ENCODE measurements around the gene LAMA2. TPM values are rescaled to one million over a fixed set of nuclear protein-coding genes. Genes with fewer than 3 reads are reported as not detected.

The LAMA2 gene
- total RNA-seq, 1 experiment from 2014 or later = 8.2 TPM

DNA sequence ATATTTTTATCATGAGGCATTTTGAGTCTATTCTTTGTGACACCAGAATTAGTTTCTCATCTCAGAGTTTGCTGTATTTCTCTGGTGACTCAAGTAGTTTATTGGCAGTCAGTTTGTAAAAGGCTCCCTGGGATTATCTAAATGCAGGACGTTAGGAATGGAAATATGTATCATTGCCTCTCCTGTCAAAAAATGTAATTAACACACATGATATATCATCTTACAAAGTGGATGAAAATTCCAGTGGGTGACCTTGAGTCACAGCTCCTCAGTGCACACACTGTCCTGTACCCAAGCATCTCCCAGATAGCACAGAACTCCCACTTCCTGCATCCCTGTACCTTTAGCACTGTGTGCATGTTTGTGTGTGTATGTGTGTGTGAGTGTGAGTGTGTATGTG is 258.6 kb downstream of the LAMA2 start (continued):
- TF ChIP-seq, protein P1, sequence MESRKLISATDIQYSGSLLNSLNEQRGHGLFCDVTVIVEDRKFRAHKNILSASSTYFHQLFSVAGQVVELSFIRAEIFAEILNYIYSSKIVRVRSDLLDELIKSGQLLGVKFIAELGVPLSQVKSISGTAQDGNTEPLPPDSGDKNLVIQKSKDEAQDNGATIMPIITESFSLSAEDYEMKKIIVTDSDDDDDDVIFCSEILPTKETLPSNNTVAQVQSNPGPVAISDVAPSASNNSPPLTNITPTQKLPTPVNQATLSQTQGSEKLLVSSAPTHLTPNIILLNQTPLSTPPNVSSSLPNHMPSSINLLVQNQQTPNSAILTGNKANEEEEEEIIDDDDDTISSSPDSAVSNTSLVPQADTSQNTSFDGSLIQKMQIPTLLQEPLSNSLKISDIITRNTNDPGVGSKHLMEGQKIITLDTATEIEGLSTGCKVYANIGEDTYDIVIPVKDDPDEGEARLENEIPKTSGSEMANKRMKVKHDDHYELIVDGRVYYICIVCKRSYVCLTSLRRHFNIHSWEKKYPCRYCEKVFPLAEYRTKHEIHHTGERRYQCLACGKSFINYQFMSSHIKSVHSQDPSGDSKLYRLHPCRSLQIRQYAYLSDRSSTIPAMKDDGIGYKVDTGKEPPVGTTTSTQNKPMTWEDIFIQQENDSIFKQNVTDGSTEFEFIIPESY (IDR thresholded peaks at IDR 0.05; ENCODE audit: extremely low read depth, insufficient replicate concordance, low read length) = no peak
- no peak for TF ChIP-seq ZFX (IDR thresholded peaks at IDR 0.05)
- TF ChIP-seq FOSL1 (IDR thresholded peaks at IDR 0.05; ENCODE audit: low read depth) = no peak
- no peak for TF ChIP-seq SIN3A (IDR thresholded peaks at IDR 0.05; ENCODE audit: low read depth)

DNA sequence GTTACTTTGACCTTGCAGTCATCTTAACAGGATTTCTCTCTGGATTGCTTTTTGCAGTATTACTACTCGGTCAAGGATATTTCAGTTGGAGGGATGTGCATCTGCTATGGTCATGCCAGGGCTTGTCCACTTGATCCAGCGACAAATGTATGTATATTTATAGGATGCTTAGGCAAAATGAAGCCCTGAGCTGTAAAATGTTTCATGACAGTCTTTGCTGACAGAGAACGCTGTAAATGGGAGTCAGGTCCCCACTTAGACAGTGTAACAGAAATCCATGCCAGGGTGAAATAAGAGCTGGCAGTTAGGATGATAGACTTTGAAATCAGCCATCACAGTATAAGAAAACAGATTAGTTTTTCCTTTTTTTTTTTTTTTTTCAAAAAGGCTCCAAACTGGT is 264.0 kb downstream of the LAMA2 start:
- DNase-seq (ENCODE audit: low read depth, low spot score) (no peak), ATAC-seq (no peak)
- H4K20me1 ChIP-seq (ENCODE audit: insufficient read depth) = no peaks in the 10 kb centered on the region
- no peak overlapping the region for H3K27ac ChIP-seq (ENCODE audit: low read depth, low read length)
- no TSS peak for BruUV-seq (replicated peaks)
- CTCF ChIA-PET = no interaction called here
- RAD21 ChIA-PET (ENCODE audit: low non-redundant PET in 1 of 2, low total read pairs in 2 of 2, uncharacterized antibody in 2 of 2, unreplicated experiment in 2 of 2) = interaction anchor here in 1 of 2 experiments (0.7 kb wide), 1 partner anchor 120 kb away, joined by 3 read pairs; no protein-coding TSS in a partner anchor
- H3K36me3 ChIP-seq (ENCODE audit: control insufficient read depth in 1 of 2, insufficient read depth in 2 of 2, low read length in 2 of 2) = no peaks in the 10 kb centered on the region
- POLR2A ChIA-PET = no interaction called here
- no peak overlapping the region for H3K4me2 ChIP-seq (ENCODE audit: low read length)
- no peaks in the 10 kb centered on the region for H3K9me2 ChIP-seq (ENCODE audit: insufficient read depth)
- no peak overlapping the region for H3K4me3 ChIP-seq (replicated peaks in 1 of 2; ENCODE audit: low read depth in 1 of 2, low read length in 2 of 2)
- no peaks in the 10 kb centered on the region for H3K4me1 ChIP-seq (ENCODE audit: control insufficient read depth in 1 of 2, insufficient read depth in 2 of 2, low read length in 2 of 2)
- no peaks in the 10 kb centered on the region for H3K27me3 ChIP-seq (ENCODE audit: insufficient read depth, low read length)
- H3K79me2 ChIP-seq (ENCODE audit: insufficient read depth, low read length) = no peaks in the 10 kb centered on the region
- H2AFZ ChIP-seq (ENCODE audit: low read depth, low read length, poor library complexity, severe bottlenecking) = no peak overlapping the region
- H3K9me3 ChIP-seq (ENCODE audit: control insufficient read depth in 1 of 2, insufficient read depth in 1 of 2, low read depth in 1 of 2, low read length in 2 of 2) = no peaks in the 10 kb centered on the region
- no peak overlapping the region for H3K9ac ChIP-seq (ENCODE audit: low read length)
- intact Hi-C loops (cut with micrococcal nuclease) = no loop called here
- TF ChIP-seq YY1 (IDR thresholded peaks at IDR 0.05; ENCODE audit: extremely low read depth, insufficient replicate concordance, low read depth, low read length) (no peak), JUND (IDR thresholded peaks at IDR 0.05) (no peak), SIN3A (IDR thresholded peaks at IDR 0.05; ENCODE audit: low read depth) (no peak), EZH2 (IDR thresholded peaks at IDR 0.05) (no peak), SP1 (IDR thresholded peaks at IDR 0.05; ENCODE audit: low read depth) (no peak), ELF1 (IDR thresholded peaks at IDR 0.05; ENCODE audit: borderline replicate concordance, low read depth) (no peak), MAX (IDR thresholded peaks at IDR 0.05) (no peak), FOSL1 (IDR thresholded peaks at IDR 0.05; ENCODE audit: low read depth) (no peak), CEBPB (IDR thresholded peaks at IDR 0.05; ENCODE audit: low read depth) (no peak), EZH2phosphoT487 (IDR thresholded peaks at IDR 0.05; ENCODE audit: borderline replicate concordance) (no peak), CBX3 (IDR thresholded peaks at IDR 0.05; ENCODE audit: low read depth) (no peak), POLR2AphosphoS5 (IDR thresholded peaks at IDR 0.05; ENCODE audit: low read depth, low read length) (no peak)
- TF ChIP-seq, protein P1 (IDR thresholded peaks at IDR 0.05; ENCODE audit: extremely low read depth, insufficient replicate concordance, low read length) = no peak
- TF ChIP-seq, protein P2, sequence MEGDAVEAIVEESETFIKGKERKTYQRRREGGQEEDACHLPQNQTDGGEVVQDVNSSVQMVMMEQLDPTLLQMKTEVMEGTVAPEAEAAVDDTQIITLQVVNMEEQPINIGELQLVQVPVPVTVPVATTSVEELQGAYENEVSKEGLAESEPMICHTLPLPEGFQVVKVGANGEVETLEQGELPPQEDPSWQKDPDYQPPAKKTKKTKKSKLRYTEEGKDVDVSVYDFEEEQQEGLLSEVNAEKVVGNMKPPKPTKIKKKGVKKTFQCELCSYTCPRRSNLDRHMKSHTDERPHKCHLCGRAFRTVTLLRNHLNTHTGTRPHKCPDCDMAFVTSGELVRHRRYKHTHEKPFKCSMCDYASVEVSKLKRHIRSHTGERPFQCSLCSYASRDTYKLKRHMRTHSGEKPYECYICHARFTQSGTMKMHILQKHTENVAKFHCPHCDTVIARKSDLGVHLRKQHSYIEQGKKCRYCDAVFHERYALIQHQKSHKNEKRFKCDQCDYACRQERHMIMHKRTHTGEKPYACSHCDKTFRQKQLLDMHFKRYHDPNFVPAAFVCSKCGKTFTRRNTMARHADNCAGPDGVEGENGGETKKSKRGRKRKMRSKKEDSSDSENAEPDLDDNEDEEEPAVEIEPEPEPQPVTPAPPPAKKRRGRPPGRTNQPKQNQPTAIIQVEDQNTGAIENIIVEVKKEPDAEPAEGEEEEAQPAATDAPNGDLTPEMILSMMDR (IDR thresholded peaks at IDR 0.05 in 2 of 3, conservative IDR thresholded peaks at IDR 0.05 in 1 of 3; ENCODE audit: borderline replicate concordance in 1 of 3, insufficient read depth in 1 of 3, low read depth in 2 of 3, low read length in 2 of 3) = no peak
- TF ChIP-seq, protein P3, sequence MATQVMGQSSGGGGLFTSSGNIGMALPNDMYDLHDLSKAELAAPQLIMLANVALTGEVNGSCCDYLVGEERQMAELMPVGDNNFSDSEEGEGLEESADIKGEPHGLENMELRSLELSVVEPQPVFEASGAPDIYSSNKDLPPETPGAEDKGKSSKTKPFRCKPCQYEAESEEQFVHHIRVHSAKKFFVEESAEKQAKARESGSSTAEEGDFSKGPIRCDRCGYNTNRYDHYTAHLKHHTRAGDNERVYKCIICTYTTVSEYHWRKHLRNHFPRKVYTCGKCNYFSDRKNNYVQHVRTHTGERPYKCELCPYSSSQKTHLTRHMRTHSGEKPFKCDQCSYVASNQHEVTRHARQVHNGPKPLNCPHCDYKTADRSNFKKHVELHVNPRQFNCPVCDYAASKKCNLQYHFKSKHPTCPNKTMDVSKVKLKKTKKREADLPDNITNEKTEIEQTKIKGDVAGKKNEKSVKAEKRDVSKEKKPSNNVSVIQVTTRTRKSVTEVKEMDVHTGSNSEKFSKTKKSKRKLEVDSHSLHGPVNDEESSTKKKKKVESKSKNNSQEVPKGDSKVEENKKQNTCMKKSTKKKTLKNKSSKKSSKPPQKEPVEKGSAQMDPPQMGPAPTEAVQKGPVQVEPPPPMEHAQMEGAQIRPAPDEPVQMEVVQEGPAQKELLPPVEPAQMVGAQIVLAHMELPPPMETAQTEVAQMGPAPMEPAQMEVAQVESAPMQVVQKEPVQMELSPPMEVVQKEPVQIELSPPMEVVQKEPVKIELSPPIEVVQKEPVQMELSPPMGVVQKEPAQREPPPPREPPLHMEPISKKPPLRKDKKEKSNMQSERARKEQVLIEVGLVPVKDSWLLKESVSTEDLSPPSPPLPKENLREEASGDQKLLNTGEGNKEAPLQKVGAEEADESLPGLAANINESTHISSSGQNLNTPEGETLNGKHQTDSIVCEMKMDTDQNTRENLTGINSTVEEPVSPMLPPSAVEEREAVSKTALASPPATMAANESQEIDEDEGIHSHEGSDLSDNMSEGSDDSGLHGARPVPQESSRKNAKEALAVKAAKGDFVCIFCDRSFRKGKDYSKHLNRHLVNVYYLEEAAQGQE (IDR thresholded peaks at IDR 0.05; ENCODE audit: low read depth) = no peak
